GM18520 (cell line): Measurements from ENCODE around the gene CARD8.
"Not testable (repeated sequence)": the region's sequence is repeated elsewhere in the genome, so short reads cannot be mapped to it uniquely, and the experiment has no call there.

Source experiments
- ATAC-seq: cut with Tn5 transposase; IDR thresholded peaks from one replicate; pipeline ENCODE4 v1.9.1; 2021; ENCODE audit not compliant: unreplicated experiment

Gene CARD8

GRCh38 chr19:48260359-48260714 lies 4.6 kb upstream of the CARD8 start:
- ATAC-seq, result not testable (repeated sequence)

- not testable (repeated sequence) for ATAC-seq
These were observed 3.3 kb upstream of the CARD8 start for GRCh38 chr19:48258992-48259391.

DNA sequence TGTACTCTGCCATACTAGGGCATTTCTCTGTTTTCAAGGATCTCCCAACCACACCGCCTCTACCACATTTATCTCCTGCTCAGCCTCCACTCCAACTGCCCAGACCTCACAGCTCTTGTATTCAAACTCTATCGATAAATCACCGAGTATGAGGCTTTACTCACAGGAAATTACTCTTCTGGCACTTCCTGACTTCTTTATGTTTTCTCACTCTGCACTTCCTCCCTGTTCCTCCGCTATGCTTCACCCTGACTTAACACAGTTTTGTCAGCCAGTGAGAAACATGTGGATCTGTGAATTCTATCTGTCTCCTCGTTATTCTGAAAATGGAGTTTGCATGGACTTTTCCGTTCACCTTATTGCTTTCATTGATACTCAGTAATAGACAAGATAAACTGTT lies 2.6 kb upstream of the CARD8 start:
- ATAC-seq, result no peak

- ATAC-seq, result no peak
These were observed 1.2 kb downstream of the CARD8 start for GRCh38 chr19:48254529-48254970.

DNA sequence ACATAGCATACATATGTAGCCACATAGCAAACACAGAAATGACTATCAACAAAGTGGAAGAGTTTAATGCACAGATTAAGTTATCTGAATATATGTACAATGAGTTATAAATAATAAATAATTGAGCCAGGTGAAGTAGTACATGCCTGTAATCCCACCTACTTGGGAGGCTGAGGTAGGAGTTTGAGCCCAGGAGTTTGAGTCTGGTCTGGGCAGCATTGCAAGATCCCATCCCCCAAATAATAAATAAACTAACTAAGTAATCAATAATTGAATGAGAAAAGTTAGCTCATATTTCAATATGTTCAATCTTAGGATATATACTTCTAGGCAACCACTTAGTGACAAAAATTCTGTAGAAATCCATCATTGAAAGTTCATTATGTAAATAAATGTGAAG lies 1.7 kb downstream of the CARD8 start:
- no peak for ATAC-seq

GRCh38 chr19:48252609-48253008 lies 3.1 kb downstream of the CARD8 start:
- no peak for ATAC-seq

- ATAC-seq, result no peak
These were observed 5.3 kb downstream of the CARD8 start for GRCh38 chr19:48250290-48251025.

DNA sequence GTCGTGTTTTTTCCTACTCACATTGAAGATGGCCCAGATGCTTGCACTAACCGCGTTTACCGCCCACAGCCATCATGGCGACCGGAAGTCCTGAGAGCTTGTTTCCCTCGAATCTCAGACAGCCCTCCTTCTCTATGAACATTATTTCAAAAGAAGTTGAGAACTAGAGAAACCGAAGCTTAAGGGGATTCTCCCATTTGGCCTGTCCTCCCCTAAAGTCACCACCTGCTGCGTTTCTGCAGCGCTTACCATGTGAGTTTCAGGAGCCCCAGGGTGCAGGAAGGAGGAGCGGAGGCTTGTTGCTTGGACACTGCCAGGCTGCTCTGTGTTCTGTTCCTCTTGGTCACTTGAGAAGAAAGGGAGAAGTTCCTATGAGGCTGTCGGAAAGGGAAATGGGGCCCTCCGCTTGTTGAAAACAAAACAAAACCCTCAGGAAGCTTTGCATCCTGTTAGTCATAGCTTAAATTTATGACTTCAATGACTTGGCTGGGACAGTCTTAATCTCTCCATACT lies 6.2 kb downstream of the CARD8 start:
- ATAC-seq, result no peak

DNA sequence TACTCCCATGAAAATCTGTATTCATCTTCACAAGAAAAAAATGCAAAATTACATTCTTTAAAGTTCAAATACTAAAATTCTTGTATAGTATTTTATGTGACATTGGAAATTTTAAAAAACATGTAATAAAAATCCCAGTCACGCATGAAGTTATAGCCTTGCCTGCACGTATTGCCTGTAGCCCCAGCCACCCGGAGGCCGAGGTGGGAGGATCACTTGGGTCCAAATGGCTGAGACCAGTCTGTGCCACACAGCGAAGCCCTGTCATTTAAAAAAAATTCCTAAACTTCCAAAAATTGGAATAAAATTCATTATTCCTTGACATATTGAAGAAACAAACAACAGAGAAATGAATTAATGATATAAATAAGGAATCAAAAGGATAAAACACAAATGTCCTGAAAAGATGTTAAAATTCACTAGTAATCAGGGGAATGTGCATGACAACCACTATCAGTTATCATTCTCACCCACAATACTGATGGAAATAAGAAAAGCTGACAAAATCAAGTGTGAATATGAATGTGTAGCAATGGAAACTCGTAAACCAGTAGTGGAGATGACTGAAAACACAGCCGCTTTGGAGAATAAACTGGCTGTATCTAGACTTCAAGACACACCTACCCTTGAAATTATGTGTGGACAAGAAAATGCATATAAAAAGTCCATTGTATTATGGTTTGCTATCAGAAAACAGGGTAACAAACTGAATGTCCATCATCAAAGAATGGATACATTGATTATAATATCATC lies 7.5 kb downstream of the CARD8 start:
- ATAC-seq, result no peak

DNA sequence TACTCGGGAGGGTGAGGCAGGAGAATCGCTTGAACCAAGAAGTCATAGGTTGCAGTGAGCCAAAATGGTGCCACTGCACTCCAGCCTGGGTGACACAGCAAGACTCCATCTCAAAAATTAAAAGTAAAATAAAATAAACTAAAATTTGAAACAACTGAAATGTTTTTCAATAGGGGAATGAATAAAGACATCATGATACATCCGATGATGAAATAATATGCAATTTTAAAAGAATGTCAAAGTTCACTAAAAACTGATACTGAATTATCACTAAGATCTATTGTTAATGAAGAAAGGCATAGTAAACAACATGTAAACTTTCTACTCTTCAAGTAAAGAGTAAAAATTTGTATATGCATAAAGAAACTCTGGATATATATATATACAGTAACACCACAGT lies 8.5 kb downstream of the CARD8 start:
- no peak for ATAC-seq

GRCh38 chr19:48246101-48246500 lies 9.6 kb downstream of the CARD8 start:
- no peak for ATAC-seq

DNA sequence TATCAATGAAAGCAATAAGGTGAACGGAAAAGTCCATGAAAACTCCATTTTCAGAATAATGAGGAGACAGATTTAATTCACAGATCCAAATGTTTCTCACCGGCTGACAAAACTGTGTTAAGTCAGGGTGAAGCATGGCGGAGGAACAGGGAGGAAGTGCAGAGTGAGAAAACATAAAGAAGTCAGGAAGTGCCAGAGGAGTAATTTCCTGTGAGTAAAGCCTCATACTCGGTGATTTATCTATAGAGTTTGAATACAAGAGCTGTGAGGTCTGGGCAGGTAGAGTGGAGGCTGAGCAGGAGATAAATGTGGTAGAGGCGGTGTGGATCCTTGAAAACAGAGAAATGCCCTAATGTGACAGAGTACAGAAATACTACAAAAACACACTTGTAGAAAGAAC lies 11.4 kb downstream of the CARD8 start:
- no peak for ATAC-seq

DNA sequence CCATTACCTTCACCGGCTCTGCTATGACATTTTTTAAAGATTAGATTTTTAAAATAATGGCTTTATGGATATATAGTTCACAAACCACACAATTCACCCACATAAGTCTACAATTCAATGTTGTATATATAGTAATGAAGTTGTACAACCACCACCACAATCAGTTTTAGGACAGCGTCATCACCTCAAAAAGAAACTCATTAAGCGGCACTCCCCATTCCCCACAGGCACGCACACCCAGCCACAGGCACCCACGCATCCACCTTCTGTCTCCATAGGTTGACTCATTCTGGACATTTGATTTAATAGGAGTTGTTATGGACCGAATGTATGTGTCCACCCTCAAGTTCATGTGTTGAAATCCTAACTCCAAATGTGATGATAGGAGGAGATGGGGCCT lies 13.9 kb downstream of the CARD8 start:
- not testable (repeated sequence) for ATAC-seq

DNA sequence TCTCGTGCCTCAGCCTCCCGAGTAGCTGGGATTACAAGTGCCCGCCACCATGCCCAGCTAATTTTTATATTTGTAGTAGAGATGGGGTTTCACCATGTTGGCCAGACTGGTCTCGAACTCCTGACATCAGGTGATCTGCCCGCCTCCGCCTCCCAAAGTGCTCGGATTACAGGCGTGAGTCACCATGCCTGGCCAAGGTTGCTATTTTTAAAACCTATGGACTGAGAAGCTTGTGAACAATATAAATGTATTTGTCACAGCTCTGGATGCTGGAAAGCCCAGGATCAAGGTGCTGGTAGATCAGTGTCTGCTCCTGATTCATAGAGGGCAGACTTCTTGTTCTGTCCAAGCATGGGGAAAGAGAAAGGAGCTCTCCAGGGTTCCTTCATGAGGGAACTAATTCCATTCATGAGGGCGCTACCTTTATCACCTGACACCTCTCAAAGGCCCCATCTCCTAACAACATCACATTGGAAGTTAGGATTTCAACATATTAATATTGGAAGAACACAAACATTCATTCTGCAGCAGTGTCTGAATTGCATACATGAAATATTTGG lies 16.1 kb downstream of the CARD8 start:
- no peak for ATAC-seq

DNA sequence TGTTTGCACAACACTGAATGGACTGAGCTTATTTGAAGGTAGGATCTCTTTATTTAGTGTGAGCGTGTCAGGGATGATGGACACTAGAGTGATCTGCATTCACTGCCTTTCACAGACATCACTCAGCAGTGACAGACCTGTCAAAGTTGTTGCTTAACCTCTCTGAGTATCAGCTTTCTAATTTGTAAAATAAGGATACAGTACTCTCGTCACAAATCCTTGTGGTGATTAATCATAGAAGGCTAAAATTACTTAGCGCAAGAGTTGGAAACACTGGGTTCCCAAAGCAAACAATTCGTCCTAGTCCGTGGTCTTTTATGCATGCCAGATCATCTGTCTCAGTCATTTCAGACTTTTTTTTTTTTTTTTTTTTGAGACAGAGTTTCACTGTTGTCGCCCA lies 16.6 kb downstream of the CARD8 start:
- ATAC-seq, result no peak

DNA sequence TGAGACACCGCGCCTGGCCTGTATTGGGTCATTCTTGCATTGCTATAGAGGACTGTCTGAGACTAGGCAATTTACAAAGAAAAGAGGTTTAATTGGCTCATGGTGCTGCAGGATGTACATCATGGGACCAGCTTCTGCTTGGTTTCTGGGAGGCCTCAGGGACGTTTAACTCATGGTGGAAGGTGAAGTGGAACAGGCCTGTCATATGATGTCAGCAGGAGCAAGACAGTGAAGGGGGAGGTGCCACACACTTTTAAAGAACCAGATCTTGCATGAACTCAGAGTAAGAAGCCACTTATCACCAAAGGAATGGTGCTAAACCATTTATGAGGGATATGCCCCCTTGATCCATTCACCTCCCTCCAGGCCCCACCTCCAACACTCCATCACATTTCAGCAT lies 18.7 kb downstream of the CARD8 start:
- ATAC-seq, result no peak

GRCh38 chr19:48230555-48231129 lies 25.1 kb downstream of the CARD8 start:
- ATAC-seq, result no peak

- no peak for ATAC-seq
These were observed 34.1 kb downstream of the CARD8 start for GRCh38 chr19:48221628-48222027.

- not testable (repeated sequence) for ATAC-seq
These were observed 34.9 kb downstream of the CARD8 start for GRCh38 chr19:48220784-48221183.

- no peak for ATAC-seq
These were observed 36.7 kb downstream of the CARD8 start for GRCh38 chr19:48218997-48219396.

DNA sequence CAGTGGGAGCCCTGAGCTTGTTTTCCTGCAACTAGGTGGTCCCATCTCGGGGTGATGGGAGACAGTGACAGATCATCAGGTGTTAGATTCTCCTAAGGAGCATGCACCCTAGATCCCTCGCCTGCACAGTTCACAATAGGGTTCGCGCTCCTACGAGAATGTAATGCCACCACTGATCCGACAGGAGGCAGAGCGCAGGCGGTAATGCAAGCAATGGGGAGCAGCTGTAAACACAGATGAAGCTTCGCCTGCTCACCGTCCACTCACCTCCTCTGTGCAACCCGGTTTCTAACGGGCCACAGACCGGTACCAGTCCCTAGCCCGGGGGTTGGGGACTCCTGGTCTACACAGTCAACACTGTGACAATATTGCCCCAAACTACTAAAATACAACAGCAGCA lies 38.8 kb downstream of the CARD8 start:
- no peak for ATAC-seq

DNA sequence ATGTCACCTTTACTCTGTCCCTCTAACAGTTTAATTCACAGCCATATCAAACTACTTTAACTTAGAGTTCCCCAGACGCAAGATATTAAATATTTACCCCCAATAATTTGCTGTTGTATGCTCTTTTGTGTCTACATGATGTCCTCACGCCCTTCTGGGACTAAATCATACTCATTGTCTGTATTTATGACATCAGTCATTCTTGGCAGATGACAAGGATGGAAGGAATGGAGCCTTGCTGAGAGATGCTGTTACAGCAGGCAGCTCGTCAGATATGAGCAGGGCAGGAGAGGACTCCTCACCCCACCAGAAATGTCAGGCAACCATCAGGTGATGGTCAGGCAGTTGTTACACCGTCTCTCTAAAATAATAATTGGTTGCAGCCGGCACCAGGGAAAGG lies 41.8 kb downstream of the CARD8 start:
- no peak for ATAC-seq
